Inferior parietal cortex (tissue), 1 donor: Measurements from ENCODE around the gene EARS2.

Source experiments
- DNase-seq: peaks from one replicate; pipeline ENCODE4 v3.0.0-alpha.2; 2016; ENCODE audit errors: extremely low spot score

EARS2 gene

GRCh38 chr16:23482778-23483177 is 74.4 kb downstream of the EARS2 start:
- DNase-seq, result no peak

- DNase-seq, result no peak
These were observed 76.9 kb downstream of the EARS2 start for GRCh38 chr16:23480257-23480656.

GRCh38 chr16:23479138-23479537 is 78.0 kb downstream of the EARS2 start:
- no peak for DNase-seq

- DNase-seq, result no peak
These were observed 78.6 kb downstream of the EARS2 start for GRCh38 chr16:23478566-23478965.

GRCh38 chr16:23476289-23476688 is 80.9 kb downstream of the EARS2 start:
- DNase-seq, result no peak
